ENCODE measurements around the gene TMTC1. TPM values are rescaled to one million over a fixed set of nuclear protein-coding genes. Genes with fewer than 3 reads are reported as not detected.
A peak's percentile ranks its signal among the peaks of the same experiment; 100 is the strongest.

TMTC1 gene
- total and polyA plus RNA-seq, 10 donors, result 3.4 to 210 (median 137) TPM

DNA sequence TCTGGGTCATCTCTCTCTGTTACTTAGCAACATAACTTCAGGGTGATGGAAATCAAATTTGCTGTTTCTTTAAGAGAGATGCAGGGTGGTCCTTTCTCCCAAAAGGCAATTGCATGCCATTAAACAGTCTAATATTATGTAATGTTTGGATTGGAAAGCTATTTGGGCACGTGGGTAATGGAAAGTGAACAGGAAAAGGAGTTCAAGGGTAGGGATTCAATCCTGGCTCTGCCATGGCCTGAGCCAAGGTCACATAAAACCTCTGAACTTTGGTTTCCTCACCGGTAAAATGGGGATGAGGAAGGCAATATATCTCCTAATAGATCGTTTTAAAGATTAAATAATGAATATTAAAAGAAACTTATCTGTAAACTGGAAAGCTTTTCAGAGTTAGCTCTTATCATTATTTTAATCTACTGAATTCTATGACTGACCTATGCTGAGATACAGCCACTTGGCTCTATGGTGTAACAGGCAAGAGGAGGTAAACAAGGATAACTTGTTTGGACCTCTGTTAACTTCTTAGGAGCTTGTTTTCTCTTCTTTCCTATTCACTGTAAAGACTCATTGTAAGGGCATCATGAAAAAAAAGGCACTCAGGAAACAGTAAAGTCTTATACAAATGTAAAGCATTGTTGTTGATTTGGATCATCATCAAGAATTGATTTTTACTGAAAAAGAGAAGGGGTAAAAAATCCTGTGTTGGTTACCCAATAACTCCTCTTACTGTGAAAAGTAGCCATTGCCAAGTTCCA lies 230.6 kb downstream of the TMTC1 start:
- H3K9me3 ChIP-seq, result no peaks in the 10 kb centered on the region
- peaks cover 0 to 14% (median 2%) of the 10 kb centered on the region in 6 donors for H3K36me3 ChIP-seq
- DNase-seq, result no peak
- no peak overlapping the region for H3K4me3 ChIP-seq
- H3K27ac ChIP-seq, result peak overlapping the region; percentile 14 to 74 (median 62)
- TF ChIP-seq POLR2AphosphoS5 (IDR thresholded peaks at IDR 0.05) (peak in 1 of 3 donors; percentile 59), POLR2A (IDR thresholded peaks at IDR 0.05) (no peak)
- TF ChIP-seq, protein P1, sequence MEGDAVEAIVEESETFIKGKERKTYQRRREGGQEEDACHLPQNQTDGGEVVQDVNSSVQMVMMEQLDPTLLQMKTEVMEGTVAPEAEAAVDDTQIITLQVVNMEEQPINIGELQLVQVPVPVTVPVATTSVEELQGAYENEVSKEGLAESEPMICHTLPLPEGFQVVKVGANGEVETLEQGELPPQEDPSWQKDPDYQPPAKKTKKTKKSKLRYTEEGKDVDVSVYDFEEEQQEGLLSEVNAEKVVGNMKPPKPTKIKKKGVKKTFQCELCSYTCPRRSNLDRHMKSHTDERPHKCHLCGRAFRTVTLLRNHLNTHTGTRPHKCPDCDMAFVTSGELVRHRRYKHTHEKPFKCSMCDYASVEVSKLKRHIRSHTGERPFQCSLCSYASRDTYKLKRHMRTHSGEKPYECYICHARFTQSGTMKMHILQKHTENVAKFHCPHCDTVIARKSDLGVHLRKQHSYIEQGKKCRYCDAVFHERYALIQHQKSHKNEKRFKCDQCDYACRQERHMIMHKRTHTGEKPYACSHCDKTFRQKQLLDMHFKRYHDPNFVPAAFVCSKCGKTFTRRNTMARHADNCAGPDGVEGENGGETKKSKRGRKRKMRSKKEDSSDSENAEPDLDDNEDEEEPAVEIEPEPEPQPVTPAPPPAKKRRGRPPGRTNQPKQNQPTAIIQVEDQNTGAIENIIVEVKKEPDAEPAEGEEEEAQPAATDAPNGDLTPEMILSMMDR (IDR thresholded peaks at IDR 0.05 in 8 of 11, conservative IDR thresholded peaks at IDR 0.05 in 3 of 11), result no peak
- intact Hi-C loops (cut with DNase I; ENCODE audit: low total_unique reads), result loop anchor here (10.0 kb wide), 1 partner anchor 1252 kb away; no protein-coding TSS in a partner anchor
- WGBS, 5 donors, result 49 to 59% (median 53%) methylated on average over 3 of the region's 3 CpGs
- H3K4me1 ChIP-seq, result peaks cover 0 to 36% (median 14%) of the 10 kb centered on the region in 6 donors
- no peaks in the 10 kb centered on the region for H3K27me3 ChIP-seq (replicated peaks in 1 of 7)

DNA sequence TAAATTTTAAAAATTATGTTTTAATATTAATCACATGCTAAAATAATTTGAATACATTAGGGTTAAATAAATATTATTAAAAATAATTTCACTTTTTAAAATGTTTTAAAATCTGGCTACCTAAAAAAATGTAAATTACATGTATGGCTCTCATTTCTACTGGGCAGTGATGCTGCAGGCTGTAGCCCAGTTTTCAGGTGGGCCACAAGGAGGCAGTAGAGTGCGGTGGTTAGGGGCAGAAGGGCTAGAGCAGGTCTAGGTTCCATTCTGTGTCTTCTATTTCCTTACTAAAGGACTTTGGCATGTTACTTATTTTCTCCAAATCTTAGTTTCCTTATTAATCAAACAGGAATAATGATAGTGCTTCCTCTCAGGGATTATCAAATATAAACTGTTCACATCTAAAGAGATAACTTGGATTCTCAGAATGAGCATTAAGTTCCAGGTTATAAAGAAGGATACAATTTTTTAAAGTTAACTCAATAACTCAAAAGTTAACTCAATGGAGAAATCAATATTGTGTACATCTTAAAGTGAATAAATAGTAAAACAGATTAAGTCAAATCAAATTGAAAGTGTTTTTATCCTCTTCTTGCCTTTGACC lies 231.3 kb downstream of the TMTC1 start:
- 8 to 18% (median 12%) methylated on average over 1 of the region's 1 CpG for WGBS, 5 donors
- Histone ChIP-seq H3K27ac (peak overlapping the region in 7 of 8 donors; percentile 48 to 74 (median 65)), H3K4me3 (no peak overlapping the region), H3K36me3 (peaks cover 0 to 20% (median 2%) of the 10 kb centered on the region in 6 donors), H3K4me1 (peaks cover 0 to 34% (median 14%) of the 10 kb centered on the region in 6 donors), H3K27me3 (replicated peaks in 1 of 7) (no peaks in the 10 kb centered on the region), H3K9me3 (no peaks in the 10 kb centered on the region)
- intact Hi-C loops (cut with DNase I; ENCODE audit: low total_unique reads), result loop anchor here (10.0 kb wide), 1 partner anchor 1252 kb away; no protein-coding TSS in a partner anchor
- TF ChIP-seq POLR2AphosphoS5 (IDR thresholded peaks at IDR 0.05) (peak in 1 of 3 donors; percentile 45), POLR2A (IDR thresholded peaks at IDR 0.05) (no peak)
- TF ChIP-seq, protein P1 (IDR thresholded peaks at IDR 0.05 in 8 of 11, conservative IDR thresholded peaks at IDR 0.05 in 3 of 11), result peak; percentile 60 to 88 (median 80)
- peak; percentile 87 for DNase-seq

DNA sequence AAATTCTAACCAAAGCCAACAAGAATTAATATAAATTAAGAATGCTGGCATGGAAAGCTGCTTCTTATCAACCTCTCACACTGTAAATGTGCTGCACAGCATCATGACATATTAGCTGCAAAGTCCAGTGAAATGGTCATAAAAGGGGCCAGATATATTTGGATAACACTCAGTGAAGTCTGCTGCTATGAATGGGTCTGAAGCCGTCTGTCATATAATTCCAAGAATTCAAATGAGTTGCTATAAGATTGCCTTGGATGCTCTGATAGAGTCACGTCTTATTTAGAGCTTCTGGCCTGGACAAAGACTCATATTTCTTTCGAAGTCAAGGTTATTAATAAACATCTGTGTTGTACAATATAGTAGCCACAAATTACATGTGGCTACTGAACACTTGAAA lies 231.9 kb downstream of the TMTC1 start:
- H3K27ac ChIP-seq, result peak overlapping the region in 5 of 8 donors; percentile 15 to 74 (median 58)
- H3K9me3 ChIP-seq, result no peaks in the 10 kb centered on the region
- peaks cover 0 to 38% (median 14%) of the 10 kb centered on the region in 6 donors for H3K4me1 ChIP-seq
- no peak overlapping the region for H3K4me3 ChIP-seq
- H3K27me3 ChIP-seq (replicated peaks in 1 of 7), result no peaks in the 10 kb centered on the region
- no peak for DNase-seq
- 46 to 77% (median 73%) methylated on average over 3 of the region's 3 CpGs for WGBS, 5 donors
- intact Hi-C loops (cut with DNase I; ENCODE audit: low total_unique reads), result loop anchor here (10.0 kb wide), 1 partner anchor 1253 kb away; no protein-coding TSS in a partner anchor
- TF ChIP-seq, protein P1 (IDR thresholded peaks at IDR 0.05 in 8 of 11, conservative IDR thresholded peaks at IDR 0.05 in 3 of 11), result no peak
- no peak for TF ChIP-seq POLR2AphosphoS5 (IDR thresholded peaks at IDR 0.05)
- no peak for TF ChIP-seq POLR2A (IDR thresholded peaks at IDR 0.05)
- H3K36me3 ChIP-seq, result peaks cover 0 to 19% (median 2%) of the 10 kb centered on the region in 6 donors

DNA sequence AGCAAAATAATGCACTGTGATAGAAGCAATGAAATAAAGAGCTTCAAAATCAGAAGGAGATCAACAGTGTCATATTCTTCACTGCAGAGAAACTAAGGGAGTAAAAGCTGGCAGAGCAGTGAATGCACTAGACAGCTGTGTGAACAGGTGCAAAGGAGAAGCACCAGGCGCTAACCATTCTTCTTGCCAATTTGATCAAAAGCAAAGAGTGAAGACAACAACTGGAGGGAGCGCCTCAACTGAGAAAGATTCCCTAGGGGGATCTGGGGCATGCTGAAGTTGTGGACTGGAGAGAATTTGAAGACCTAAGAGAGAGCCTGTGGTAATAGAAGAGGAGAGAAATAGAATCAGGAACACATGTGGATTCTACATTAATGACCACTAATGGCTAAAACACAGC lies 235.9 kb downstream of the TMTC1 start:
- Histone ChIP-seq H3K27me3 (replicated peaks in 1 of 7) (no peaks in the 10 kb centered on the region), H3K27ac (peak overlapping the region in 3 of 8 donors; percentile 22 to 45 (median 26)), H3K36me3 (peaks cover 0 to 8% (median 0%) of the 10 kb centered on the region in 6 donors), H3K9me3 (no peaks in the 10 kb centered on the region), H3K4me3 (no peak overlapping the region), H3K4me1 (peaks cover 0 to 44% (median 8%) of the 10 kb centered on the region in 6 donors)
- WGBS, 5 donors, result 91 to 98% (median 96%) methylated on average over 2 of the region's 2 CpGs
- intact Hi-C loops (cut with DNase I; ENCODE audit: low total_unique reads), result no loop called here
- no peak for TF ChIP-seq POLR2A (IDR thresholded peaks at IDR 0.05)
- TF ChIP-seq POLR2AphosphoS5 (IDR thresholded peaks at IDR 0.05), result no peak
- TF ChIP-seq, protein P1 (IDR thresholded peaks at IDR 0.05 in 8 of 11, conservative IDR thresholded peaks at IDR 0.05 in 3 of 11), result no peak
- no peak for DNase-seq

Measured in spleen (tissue), 11 donors.